ENCODE results near the gene ZMIZ1.

GRCh38 chr10:79269969-79270368 lies 201.2 kb downstream of the ZMIZ1 start:
- no peak for TF ChIP-seq CTCF (conservative IDR thresholded peaks at IDR 0.05)
- no peak for TF ChIP-seq ZFX (IDR thresholded peaks at IDR 0.05)
